GM19193 (cell line): Measurements from ENCODE around the gene GSG1.

Experiments used
- POLR2A ChIP-seq: IDR thresholded peaks from 4 replicates; pipeline ENCODE4 v1.6.1; 2011; ENCODE audit not compliant: insufficient read depth, insufficient read length; ENCODE audit errors: extremely low read depth

The GSG1 gene

DNA sequence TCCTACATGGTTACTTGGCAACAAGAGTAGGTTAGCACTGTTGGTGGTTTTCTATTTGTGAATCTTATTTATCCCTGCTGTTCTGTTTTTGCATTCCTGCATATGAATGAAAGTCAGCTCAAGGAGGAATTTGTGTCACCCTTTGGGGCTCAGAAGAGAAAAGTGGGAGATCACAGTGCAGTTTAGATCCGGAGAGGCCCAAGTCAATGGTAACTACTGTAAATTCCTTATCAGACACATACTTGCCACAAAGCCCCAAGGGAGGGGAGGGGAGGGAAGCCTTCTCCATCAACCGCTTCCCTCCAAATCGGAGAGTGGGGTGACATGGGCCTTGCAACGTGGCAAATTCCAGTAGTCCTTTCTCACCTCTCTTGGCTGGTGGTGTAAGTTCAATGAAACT is 15.0 kb downstream of the GSG1 start:
- TF ChIP-seq POLR2A, result no peak

DNA sequence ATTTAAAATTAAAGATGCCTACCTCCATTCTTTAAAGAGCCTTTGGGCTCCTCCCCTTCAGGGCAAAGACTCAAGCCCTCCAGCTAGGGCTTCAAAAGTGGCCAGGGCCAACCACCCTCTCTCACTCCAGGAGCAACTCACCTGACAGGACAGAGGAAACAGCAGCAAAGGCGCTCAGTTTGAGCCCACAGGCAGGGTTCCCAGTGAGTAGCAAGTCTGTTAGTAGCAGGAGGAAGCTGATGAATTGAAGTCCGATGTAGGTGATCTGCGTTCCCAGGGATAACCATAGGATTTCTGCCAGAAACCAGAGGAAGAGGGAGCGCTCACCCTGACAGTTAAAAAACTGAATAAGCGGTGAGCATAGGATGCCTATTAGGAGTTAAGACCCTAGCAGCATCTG is 15.7 kb downstream of the GSG1 start:
- TF ChIP-seq POLR2A, result no peak

DNA sequence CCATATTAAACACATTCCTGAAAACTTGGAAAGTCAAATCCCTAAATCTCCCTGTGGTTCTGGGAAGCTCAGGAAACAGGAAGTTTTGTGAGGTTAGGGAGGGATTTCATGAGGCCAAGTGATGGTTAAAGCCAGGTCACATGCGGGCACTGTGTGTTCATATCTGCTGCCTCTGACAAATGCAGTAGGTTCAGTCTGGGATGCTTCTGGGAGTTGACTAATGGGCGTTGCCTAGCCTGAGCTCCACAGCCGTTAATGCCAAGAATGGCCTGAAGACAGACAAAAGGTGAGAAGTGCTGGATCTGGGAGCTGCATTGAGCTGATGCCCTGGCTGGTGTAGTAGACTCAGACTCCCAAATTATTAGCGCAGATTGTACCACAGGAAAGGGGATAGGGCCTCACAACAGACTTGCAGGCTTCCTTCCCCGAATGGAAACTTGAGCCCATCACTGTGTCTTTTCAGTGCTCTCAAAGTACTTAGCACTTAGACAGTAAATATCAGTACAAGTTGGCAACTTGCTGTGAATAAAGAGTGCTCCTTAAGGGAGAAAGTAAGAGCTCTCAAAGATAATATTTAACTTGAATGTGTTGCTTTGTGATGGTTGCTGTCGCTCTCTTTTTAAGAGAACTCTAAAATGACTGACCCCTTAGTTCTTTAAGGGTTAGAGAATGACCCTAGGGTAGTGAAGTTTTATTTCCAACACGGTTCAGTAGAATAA is 17.3 kb downstream of the GSG1 start:
- TF ChIP-seq POLR2A, result no peak

DNA sequence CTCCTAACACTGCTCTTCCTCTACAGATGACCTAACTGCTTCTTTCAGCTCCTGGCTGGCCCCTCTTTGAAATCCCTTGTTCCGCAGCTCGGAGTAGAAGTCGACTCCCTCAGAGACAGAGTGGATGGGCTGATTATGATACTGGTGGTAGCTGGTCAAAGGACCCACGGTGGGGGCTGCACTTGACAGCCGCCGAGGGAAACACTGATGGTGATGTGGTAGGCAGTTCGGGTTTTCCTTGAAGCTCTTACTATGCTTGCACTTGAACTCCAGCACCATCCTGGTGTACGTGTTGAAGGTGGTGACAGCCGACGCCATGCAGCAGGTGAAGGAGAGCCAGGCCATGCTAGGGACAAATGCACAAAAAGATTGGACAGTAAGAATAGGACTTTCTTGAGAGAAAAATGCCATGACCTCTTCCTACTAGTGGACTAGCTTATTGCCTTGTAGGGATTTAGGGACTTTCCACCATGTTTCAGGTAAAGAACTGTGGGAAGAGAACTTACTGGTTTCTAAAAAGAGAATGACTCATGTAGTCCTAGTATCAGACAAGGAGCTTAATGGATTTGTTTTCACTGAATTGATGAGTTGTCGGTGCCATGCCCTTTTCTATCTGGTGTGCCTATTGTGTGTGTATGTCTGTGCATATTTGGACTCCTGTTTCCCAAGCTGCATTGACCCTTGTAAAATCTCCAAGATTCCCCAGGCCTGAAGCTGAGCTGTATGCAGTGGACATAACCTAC is 18.4 kb downstream of the GSG1 start:
- TF ChIP-seq POLR2A, result no peak

DNA sequence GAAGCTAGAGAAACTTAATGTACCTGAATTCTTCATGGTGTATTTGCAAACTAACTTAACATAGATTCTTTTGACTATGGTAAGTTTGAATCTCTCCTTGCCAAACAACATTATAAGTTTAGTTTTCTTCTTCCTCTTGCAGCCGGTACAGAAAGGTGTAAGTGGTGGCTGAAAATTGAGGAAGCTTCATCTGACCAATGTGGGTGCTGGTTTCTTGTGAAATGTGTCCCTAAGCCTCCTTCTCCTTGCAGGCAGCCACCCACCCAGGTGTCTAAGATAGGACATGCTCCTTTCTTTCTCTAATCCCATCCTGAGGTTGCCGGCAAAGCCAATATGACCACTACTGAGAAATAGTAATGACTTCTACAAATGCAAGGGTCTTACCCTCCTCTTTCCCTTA is 20.6 kb downstream of the GSG1 start:
- no peak for TF ChIP-seq POLR2A

DNA sequence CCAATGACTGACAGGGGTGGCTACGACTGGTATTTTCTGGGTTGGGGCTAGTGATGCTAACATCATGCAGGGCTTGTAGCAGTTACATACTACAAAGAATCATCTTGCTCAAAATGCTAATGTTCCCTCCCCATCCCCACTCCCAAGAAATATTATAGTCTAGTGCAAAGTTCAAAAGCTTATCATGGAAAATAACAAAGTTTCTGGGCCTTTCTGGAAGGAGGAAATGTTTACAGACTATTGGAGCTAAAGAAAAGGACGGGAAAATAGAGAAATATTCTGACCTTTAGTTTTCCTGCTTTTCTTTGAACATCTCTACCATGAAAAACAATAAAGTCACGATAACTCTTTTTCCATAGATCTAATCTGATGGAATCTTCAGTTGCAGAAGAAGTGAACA is 23.2 kb downstream of the GSG1 start:
- TF ChIP-seq POLR2A, result no peak

DNA sequence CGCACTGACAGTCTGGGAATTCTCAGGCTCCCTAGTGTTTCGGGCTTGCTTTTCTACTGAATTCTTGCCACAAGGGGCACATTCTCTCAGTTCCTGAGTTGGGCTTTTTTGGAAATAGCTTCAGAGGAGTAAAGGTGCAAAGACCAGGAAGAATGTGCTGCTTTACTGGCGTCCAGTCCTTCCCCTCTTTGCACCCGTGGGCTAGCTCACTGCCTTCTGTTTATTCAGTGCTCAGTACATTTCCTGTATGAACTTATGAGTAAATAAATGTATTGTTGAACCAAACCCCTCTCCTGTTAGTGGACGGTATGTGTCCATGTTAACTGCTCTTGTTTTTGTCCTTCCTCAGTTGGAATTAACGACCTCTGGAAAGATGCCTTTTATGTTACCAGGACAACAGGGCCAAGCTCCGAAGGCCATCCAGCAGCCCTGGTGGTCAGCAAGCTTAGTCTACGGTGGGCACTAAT is 24.0 kb downstream of the GSG1 start:
- no peak for TF ChIP-seq POLR2A

DNA sequence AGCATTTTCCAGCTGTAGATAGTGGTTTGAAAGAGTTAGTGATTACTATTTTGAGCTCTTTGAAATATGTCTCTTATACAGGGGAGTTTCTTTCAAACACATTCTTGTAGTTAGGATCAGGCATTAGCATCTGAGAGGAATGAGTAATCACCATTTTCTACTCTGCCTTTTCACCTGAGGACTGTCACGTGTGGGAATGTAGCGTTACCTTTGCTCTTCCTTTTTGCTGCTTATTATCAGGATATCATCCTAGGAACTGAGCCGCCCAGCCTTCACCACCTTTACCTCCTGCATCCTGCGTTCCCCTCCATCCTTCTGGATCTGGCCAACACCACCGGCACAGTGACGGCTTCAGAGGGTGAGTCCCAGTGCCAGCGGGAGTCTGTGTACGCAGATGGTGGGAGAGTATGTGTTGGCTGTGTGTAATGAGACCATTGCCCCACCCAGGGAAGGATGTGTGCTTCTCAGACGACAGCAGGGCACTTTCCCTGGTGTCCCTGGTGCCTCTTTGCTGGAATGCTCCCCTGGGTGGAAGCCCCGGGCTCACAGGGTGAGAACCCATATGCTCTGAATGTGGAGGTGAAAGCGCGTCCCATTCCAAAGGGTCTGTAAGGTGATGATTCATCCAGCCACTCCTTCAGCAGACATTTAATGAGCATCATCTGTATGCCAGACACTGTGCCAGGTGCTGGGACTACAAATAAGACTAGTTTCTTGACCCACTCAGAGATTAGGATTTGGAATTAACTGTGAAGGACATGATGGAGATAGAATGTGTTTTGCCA is 27.5 kb downstream of the GSG1 start:
- no peak for TF ChIP-seq POLR2A

DNA sequence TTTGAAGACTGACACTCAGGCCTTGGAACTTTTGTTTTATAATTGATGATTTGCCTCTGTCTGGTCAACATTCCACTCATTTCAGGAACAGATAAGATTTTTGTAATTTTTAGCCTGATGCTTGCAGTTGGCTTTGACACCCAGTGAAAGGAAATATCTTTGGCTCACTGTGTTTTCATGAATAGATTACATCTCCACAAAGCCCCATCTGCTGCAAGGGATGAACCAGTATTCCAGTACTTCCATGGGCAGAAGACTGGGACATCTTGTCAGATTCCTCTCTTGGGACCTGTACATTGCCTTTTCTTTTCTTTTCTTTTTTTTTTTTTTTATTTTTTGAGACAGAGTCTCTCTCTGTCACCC is 28.4 kb downstream of the GSG1 start:
- no peak for TF ChIP-seq POLR2A

DNA sequence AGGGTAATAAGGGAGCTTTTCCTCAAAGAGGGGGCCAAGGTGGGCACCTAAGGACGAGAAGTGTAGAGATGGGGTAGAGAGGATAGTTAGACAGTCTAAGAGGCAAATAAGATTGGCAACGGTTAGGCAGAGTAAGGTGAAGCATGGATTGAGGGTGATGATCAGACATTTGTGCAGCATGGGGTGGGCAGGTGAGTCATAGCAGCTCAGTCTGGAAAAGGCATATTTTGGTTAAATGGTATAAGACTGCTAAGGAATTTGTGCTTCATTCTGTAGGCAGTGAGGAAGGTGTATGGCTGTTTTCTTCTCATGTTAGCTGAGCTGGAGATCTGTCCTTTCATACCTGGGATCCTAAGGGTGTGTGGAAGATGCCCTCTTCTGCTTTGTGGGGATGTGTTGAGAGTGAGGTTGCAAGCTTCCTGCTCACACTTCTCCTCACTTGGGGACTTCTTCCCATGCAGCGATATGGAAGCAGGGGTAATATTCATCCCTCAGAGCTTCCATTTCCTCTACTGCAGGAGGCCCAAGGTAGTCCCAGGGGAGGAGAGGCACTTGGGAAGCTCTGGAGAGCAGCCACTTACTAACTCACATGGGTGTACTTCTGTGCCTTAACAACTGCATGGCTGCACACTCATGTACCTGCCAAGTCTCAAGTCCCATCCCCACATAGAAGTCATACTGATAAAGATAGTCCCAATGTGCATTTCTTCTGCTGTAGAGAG is 28.9 kb downstream of the GSG1 start:
- no peak for TF ChIP-seq POLR2A

DNA sequence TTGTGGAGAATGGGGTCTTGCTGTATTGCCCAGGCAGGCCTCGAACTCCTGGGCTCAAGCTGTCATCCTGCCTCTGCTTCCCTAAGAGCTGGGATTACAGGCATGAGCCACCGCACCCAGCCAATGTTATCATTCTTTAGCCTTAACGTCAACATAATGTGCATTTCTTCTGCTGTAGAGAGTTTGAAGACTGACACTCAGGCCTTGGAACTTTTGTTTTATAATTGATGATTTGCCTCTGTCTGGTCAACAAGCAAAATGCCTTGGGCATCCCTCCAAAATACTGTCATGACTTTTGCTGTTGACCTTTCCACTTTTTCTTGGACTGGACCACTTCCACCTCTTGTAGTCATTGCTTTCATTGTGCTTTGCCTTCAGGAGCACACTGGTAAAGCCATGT is 30.3 kb downstream of the GSG1 start:
- no peak for TF ChIP-seq POLR2A

DNA sequence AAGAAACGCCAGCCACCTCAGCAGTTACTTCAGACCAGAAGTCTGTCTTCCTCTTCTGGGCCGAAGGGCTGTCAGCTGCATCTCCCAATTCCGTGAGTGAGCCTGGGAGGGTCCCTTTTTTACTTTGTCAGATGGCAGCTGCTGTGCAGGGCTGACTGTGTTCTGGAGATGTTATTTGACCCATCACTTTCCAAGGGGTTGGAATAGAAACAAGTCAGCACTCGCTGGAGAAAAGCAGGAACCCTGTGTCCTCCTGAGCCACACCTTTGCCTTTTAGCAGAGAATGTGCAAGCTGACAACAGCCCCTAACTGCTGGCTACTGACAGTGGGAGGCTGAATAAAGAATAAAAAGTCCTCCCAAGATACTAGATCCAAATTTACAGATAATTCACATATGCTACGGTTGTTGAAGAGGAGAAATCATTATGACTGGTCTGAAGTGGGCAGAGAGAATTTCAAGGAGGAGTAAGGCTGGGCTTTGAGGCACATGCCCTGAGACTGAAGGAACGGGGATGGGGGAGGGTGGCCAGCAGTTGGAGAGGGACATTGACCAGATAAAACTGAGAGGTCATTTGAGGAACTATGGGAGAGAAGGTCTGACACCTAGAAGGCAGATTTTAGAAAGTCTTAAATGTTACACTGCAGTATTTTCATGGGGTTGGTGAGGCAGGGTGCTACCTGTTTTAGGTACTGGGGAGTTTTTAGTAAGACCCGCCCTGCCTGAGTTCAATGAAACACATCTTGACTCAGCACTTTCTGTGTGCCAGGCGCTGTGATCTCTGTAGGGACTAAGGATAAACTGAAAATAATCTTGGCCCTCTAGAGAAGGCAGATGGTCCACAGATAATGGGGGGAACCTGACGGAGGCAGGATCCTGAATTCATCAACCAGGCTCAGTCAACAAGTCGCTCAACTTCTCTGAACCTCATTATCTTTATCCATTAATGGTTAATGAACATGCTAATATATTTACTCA is 31.9 kb downstream of the GSG1 start:
- TF ChIP-seq POLR2A, result no peak

DNA sequence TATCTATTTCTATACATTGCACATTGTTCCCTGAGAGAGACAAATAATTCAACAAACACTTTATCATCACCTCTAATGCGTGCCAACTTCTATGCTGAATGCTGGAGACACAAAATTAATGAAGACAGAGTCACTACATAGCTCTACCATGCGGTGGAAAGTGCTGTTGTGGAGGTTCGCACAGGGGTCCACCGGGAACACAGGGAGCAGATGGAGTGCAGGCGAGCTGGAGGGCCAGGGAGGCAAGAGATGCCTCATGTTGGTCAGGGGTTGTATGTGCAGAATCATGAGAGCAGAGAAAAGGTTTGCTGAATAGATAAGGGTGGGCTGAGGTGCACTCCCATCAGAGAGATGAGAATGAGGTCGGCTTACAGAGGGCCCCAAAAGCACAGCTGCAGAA is 34.1 kb downstream of the GSG1 start:
- TF ChIP-seq POLR2A, result no peak

DNA sequence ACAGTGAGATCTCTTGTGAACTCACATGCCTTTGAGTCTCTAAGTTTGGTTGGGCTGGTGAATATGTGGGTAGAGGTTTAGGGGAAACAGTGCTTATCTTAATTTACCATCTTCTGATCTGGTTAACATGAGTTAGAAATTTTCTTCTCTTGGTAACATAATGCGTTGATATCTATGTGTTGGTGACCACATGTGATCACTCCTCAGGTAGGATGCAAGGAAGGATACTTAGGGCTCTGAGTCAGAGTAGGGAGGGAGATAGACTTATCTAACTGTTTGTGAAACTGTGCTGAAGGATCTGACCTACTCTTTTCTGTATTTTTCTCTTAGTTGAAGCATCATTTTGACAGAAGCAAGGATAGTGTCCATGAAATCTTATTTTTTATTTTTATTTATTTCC is 36.1 kb downstream of the GSG1 start:
- no peak for TF ChIP-seq POLR2A
